Activated CD8-positive, alpha-beta memory T cell treated with anti-CD3 and anti-CD28 coated beads, Interleukin-2, amount 50 U/mL, for 4 hours (primary cell): ENCODE results near the gene PAN2.
"Not testable (repeated sequence)": the region's sequence is repeated elsewhere in the genome, so short reads cannot be mapped to it uniquely, and the experiment has no call there.

Experiments used
- DNase-seq: peaks from one replicate; pipeline ENCODE4 v3.0.0-alpha.2; 2020

Gene PAN2

DNA sequence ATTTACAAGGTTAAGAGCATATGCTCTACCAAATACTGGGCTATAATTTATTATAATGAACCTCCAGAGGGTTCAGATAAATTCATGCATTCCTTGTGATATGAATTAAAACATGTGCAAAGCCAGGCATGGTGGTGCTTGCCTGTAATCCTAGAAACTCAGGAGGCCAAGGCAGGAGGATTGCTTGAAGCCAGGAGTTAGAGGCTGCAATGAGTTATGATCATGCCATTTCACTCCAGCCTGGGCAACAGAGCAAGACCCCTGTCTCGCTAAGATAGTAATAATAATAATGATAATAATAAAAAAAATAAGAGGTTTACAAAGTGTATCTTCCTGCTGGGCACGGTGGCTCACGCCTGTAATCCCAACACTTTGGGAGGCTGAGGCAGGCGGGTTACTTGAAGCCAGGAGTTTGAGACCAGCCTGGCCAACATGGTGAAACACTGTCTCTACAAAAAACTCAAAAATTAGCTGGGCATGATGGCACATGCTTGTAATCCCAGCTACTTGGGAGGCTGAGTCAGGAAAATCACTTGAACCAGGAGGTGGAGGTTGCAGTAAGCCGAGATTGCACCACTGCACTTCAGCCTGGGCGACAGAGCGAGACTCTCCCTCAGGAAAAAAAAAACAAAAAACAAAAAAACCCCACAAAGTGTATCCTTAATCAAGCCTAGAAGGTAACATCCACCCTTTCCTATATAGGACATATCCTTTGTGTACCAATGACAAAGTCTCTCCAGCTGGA, 26.4 kb downstream of the PAN2 start:
- no peak for DNase-seq

DNA sequence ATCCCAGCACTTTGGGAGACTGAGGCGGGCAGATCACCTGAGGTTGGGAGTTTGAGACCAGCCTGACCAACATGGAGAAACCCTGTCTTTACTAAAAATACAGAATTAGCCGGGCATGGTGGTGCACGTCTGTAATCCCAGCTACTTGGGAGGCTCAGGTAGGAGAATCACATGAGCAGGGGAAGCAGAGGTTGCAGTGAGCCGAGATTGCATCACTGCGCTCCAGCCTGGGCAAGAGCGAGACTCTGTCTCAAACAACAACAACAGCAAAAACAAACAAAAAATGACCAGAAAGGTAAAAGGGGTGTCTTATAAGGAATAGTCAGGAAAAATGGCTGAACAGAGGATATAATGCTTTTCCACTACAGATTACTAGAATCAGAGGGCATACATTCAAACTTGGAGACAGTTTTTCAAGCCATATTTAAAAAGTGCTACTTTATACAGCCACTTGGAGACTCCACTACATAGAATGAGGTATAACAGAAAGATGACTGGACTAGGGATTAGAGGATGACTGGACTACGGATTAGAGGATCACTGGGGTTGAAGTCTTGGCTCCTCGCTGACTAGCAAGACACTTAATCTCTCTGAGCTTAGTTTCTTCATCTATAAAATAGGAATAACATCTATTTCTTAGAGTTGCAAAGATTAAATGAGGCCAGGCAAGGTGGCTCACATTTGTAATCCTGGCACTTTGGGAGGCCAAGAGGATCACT, 28.8 kb downstream of the PAN2 start:
- DNase-seq, result no peak

GRCh38 chr12:56304276-56304675, 29.5 kb downstream of the PAN2 start:
- DNase-seq, result no peak

GRCh38 chr12:56300644-56301464, 32.9 kb downstream of the PAN2 start:
- DNase-seq, result no peak

DNA sequence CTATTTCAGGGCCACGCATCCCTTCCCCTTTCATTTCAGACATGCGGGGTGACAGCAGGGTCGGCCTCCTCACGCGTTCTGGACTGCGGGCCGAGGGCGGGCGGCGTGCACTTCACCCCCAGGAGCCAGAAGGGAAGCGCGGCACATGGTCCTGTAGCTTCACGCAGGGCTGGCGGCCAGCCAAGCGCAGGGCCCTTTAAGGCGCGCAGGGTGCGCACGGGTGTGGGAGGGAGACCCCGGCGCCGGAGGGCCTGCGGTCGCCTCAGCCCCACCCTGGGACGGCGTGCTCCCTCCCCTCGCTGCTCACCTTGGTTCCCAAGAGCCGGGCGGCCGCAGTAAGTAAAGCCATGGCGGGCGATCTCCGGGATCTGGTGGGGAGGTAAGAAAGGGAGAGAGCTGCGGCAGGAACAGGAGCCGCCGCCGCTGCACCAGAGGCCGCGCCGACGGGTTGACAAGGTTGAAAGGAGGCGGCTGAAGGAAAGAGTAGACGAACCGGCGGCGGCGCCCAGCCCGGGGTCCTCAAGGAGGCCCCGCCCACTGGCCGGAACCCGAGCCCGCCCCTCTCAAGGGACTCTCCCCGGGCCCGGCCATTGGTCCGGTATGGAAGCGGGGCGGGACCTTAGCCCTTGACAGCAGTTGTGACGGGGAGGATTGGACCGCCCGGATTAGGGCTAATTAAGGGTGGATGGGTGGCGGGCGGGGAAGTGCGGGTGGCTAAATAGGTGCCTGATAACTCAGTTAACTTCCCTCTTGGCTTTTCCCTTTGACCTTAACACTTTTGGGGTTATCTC, 33.8 kb downstream of the PAN2 start, which contains the start of gene CS:
Gene CS, minus strand, starts transcription at position 478 of the 791 bp plus-strand sequence. Its CDS starts 129 bp downstream, at position 349.
- DNase-seq, result peak; percentile 99

- DNase-seq, result peak; percentile 21
Observed at GRCh38 chr12:56299308-56299852, 34.4 kb downstream of the PAN2 start.

DNA sequence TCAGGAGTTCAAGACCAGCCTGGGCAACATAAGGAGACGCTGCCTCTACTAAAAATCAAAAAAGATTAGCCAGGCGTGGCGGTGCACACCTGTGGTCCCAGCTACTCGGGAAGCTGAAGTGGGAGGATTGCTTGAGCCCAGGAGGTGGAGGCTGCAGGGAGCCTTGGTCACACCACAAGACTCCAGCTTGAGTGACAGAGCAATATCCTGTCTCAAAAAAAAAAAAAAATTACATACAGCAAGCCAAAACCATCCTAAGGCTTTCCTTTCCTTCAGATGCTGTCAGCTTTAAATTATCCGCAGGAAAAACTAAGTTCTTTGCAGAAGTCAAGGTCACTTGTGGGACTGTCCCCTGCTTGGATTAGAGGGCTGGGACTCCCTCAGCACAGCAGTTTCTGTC, 35.0 kb downstream of the PAN2 start:
- DNase-seq, result no peak

DNA sequence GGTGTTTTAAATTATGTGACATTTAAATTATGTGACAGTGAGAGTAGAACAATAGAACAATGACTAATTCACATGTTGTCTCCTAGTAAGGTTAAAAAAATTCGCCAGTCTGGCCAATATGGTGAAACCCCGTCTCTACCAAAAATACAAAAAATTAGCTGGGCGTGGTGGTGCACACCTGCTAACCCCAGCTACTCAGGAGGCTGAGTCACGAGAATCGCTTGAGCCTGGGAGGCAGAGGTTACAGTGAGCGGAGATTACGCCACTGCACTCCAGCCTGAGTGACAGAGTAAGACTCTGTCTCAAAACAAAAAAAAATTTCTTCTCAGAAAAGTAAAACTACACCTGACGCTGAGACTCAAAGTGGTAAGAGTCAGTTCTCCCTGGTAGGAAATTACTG, 36.4 kb downstream of the PAN2 start:
- DNase-seq, result no peak

- no peak for DNase-seq
Observed at GRCh38 chr12:56296295-56296694, 37.5 kb downstream of the PAN2 start.

DNA sequence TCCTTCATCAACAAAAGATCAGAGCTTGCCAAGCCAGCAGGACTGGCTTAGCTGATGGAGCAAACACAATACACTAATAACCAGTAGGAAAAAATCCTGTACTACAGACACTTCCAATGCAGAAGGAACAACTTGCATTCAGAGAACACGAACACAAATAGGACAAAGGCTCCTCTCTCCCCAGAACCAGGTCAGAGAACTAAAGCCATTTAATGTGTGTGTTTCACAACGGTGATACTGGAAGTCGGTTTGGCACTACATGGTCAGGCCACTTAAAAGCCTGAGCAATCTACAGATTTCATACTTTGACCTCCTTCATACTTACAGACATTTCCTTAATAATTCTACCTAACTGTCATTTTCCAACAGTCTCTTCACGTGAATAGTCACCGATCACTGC, 40.0 kb downstream of the PAN2 start:
- no peak for DNase-seq

DNA sequence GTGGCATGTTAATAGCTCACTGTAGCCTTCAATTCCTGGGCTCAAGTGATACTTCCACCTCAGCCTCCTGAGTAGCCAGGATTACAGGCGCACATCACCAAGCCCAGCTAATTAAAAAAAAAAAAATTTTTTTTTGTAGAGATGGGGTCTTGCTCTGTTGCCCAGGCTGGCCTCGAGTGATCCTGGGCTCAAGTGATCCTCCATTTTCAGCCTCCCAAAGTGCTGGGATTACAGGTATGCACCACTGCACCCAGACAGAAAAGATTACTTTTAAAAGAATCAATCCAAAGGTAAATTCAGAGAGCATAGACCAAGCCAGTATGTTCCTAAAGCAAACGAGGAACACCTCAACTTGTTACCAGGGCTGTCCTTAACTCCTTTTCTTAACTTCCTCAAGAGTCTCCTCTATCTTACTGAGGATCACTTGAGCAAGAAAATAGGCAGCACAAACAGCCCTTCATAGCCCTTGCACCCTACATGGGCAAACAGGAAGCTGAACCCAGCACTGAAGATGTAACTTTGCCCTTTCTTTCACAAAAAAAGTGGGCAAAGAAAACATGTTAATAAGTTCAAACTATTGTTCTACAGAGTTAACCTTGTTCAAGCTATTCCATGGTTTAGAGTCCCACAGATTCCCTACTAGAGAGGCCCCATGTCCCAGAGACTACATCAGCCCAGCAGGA, 45.0 kb downstream of the PAN2 start:
- DNase-seq, result no peak

GRCh38 chr12:56286044-56286830, 47.6 kb downstream of the PAN2 start:
- DNase-seq, result no peak

GRCh38 chr12:56284263-56284662, 49.5 kb downstream of the PAN2 start:
- DNase-seq, result not testable (repeated sequence)

DNA sequence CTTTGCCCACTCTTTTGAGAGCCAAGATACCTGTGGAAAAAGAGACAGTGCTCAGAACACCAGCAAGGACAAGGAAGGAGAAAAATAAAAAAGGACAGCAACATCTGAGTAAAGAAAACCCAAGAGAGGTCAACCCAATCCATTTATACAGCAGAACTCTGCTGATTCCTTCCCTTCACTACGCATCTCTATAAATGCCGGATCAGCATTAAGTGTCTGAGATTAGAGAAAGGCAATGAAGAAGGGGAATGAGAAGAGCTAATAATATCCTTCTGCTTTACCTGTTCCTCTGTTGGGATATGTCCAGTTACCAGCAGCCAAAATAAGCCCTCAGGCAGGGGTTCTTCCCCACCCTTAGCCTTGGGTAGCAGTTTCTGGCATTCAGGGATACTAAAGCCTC, 51.2 kb downstream of the PAN2 start:
- DNase-seq, result no peak

GRCh38 chr12:56282030-56282429, 51.8 kb downstream of the PAN2 start:
- DNase-seq, result no peak

- no peak for DNase-seq
Observed at GRCh38 chr12:56280849-56281248, 53.0 kb downstream of the PAN2 start.

GRCh38 chr12:56278905-56279304, 54.9 kb downstream of the PAN2 start:
- DNase-seq, result no peak

GRCh38 chr12:56274299-56274698, 59.5 kb downstream of the PAN2 start:
- DNase-seq, result no peak

GRCh38 chr12:56272468-56272867, 61.3 kb downstream of the PAN2 start:
- not testable (repeated sequence) for DNase-seq

- DNase-seq, result no peak
Observed at GRCh38 chr12:56271031-56271430, 62.8 kb downstream of the PAN2 start.
